HG02973 (cell line): Measurements from ENCODE around the gene STAT3.
"Not testable (repeated sequence)": the region's sequence is repeated elsewhere in the genome, so short reads cannot be mapped to it uniquely, and the experiment has no call there.

Experiments
- ATAC-seq: cut with Tn5 transposase; IDR thresholded peaks from one replicate; pipeline ENCODE4 v1.9.1; 2021; ENCODE audit warnings: moderate library complexity; ENCODE audit not compliant: unreplicated experiment

The STAT3 gene

DNA sequence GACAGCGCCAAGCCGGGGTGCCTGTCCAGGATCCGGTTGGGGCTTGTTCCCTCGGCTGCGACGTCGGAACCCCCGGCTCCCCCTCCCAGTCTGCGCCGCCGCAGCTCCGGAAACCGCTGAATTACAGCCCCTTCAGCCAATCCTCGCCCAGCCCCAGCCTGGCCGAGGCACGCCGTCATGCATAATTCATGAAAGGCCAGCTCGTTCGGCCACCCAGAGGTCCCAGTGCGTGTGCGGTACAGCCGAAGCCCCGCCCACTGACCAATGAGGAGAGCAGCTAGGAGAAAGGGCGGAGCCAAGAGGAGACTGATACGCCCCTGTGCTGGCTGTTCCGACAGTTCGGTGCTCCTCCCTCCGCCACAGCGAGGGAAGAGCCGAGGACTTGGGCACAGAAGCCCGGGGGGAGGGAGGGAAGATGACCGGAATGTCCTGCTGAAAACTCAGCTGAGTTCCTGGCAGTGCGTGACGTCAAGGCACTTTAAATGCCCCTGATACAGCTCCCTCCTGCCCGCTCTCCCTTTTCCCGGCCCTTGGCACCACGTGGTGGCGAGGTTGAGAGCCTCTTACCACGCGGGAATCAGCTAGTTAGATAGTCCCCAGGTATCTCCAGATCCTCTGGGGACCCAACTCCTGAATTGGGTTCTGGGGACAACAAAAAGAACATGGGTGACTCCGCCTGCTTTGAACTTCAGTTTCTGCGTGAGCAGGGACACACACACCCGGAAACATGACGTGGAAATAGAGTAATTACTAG, at the start of gene STAT3:
Gene STAT3, minus strand, starts transcription at position 62 of the 754 bp plus-strand sequence. CDS start 39,926 bp downstream, outside the sequence.
- peak; percentile 87 for ATAC-seq

DNA sequence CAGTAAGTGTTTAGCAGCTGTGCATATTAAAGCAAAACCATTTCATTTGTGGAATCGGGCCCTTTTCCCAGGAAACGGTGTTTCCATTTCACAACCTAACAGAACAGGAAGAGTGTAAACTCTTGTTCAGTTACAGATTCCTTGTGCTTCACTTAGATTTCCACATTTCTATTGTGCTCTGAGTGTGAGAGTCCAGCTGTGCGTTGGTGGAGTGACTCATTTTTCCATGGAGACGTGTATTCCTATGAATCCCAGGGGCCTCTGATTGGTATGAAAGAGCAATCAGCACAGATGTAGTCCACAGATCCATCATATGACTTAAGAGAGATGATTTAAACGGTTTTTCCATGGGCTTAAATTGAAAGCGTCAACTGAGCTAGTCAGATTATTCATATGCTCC, 48.1 kb upstream of the STAT3 start:
- ATAC-seq = no peak

DNA sequence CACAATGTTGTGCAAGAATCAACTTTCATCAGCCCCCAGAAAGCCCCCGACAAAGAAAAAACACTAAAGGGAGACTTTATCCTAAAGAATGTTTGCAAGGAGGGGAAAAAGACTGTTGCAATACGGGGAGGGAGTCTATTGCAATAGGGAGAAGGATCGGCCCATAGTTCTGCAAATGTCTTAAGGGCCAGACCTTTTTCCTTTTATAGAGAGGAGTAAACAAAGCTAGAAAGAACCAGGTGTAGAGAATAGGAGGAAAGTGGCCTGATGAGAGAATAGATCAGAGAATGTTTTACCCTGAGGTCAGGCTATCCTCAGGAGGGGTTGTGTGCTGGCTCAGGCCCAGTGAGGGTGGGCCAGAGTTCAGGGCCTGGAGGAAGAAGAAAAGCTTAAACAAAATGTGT, 43.5 kb upstream of the STAT3 start:
- no peak for ATAC-seq

DNA sequence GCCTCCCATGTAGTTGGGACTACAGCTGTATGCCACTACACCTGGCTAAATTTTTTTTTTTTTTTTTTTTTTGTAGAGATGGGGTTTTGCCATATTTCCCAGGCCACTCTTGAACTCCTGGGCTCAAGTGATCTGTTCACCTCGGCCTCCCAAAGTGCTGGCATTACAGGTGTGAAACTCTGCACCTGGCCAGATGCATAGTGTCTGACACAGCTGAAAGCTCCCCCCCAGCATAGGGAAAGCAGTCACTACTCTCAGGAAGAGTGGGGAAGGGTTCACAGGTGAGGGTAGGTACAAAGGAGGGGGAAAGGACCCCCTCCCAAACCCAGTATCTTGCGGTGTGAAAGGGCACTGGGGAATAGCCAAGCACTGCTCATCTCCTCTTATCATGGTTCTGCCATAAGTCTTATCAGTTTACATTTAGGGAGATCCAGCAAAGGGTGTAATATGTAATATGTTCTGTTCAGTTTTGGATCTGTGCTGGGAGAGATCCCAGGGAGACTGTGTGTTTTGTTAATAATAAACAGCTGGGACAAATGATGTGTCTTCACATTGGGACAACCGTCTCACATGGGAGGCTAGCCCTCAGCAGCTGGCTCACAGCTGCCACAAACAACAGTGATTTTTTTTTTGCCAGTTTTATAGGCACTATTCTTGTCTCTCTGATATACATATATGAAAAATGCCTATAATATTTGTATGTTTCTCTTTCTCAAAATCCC, 41.6 kb upstream of the STAT3 start:
- ATAC-seq = no peak

DNA sequence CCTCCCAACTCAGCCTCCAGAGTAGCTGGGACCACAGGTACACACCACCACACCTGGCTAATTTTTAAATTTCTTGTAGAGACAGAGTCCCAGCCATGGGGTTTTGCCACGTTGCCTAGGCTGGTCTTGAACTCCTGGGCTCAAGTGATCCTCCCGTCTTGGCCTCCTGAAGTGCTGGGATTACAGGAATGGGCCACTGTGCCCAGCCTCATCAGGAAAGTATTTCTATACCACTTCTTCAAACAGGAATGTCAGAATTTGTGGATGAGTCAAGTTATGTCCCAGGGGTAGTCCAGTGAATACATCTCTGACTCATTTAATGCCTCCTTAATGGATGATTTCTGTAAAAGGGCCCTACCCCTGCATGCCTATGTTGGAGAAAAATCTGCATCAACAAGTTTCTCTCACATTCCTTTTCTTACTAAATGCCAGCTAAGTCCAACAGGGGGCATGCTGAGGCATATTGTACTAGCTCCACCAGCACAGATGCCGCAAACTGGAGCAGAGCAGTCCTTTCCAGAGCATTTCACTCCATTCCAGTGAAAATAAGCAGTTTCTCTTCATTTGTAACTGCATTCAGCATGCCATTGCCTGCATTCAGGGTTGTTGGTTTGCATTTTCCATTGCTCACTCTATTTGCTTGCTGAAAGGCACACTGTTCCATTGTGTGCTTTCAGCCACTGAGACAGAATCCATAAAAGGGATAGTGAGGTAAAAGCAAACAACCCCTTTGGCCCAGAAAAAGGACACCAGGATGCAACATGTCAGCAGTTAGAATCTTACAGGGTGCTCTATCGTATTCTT, 40.1 kb upstream of the STAT3 start:
- no peak for ATAC-seq

DNA sequence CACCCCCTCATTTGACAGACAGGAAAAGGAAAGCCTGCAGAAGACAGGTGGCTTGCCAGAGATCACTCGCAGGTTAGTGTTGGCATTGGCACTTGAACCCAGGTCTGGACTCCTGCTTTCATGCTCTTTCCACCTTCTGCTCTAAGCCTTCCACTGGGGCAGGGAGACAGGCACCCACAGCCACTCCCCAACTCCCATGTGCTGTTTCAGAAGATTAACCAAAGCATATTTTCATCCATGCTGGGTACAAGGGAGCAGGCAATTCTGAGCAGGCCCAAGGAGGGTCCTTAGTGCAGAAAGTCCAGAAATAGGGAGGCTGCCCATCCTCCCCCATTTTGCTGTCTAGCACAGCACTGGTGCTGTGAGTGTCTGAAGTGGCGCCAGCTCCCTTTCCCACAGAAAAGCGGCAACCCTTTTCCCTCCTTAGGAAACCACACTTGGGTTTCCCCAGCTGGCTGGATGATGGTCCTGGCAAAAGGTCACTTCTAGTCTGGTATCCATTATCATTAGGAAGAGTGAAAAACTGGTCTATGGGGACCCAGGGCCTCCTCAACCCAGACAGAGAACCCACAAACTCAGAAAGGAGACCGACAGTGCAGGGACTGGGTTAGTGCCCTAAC, 36.9 kb upstream of the STAT3 start:
- no peak for ATAC-seq

DNA sequence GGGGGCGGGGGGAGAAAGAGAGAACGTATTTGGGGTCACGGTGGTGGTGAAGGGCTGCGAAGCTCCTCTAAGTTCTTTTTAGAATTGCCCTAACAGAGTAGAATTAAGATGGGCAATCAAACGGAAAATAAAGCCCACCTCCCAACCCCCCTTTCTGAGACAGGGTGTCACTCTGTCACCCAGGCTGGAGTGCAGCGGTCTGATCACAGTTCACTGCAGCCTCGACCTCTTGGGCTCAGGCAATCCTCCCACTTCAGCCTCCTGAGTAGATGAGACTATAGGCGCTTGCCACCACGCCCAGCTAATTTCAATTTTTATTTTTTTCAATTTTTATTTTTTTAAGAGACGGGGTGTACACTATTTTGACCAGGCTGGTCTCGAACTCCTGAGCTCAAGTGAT, 35.5 kb upstream of the STAT3 start:
- ATAC-seq = no peak

DNA sequence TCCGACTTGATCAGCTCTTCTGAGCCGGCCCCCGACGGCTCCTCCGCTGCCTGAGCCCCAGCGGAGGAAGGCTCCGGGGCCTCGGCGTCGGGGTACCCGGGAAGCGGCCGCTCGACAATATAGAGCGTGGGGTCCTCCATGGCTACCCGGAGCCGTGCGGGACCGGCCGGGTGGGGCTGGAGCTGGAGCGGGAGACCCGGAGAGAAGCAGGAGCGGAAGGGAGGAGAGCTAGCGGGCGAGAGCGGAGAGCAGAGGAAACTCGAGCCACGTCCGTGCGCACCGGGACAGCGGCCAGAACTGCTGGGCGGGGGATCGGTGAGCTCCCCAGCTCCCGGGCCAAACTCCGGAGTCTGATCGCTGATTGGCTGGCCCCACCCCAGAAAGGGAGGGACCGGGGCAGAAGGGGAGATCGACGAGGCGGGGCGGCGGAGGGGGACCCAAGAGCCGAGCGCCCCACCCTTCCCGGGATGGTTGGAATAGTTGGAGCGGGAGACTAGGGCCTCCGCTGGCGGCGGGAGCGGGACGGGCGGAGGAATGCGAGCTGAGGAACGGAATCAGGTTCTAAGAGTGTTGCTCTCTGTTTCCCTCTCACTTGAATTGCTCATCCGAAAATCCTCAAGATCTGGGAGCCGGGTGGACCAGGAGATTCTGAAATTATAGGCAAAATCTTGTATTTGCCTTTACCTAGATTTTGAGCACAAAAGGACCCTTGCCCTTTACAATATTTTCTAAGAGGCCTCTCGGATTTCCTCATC, 34.9 kb upstream of the STAT3 start, which contains the start of gene CAVIN1:
Gene CAVIN1, minus strand, starts transcription at position 299 of the 755 bp plus-strand sequence. Its CDS starts 159 bp downstream, at position 140.
- no peak for ATAC-seq

DNA sequence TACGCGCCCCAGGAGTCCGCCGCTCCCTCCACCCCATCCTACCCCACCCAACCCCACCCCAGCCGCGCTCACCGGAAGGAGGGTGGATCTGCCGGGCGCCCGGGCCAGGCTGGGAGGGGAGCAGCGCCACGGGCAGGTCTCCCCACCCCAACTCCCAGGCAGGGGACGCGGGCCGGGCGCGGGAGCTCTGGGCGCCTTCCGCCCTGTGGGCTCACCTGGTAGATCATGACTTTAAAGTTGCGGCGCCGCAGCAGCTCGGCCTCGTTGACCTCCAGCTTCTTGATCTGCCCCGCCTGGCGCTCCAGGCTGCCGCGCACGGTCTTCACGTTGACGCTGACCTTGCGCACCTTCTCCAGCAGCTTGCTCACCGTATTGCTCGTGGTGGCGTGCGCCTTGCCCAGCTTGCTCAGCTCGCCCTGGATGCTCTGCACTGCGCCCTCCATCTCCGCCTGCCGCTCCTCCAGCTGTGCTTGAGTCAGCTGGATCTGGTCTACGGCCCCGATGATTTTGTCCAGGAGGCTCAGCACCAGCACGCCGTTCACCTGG, 34.2 kb upstream of the STAT3 start:
- ATAC-seq = no peak

DNA sequence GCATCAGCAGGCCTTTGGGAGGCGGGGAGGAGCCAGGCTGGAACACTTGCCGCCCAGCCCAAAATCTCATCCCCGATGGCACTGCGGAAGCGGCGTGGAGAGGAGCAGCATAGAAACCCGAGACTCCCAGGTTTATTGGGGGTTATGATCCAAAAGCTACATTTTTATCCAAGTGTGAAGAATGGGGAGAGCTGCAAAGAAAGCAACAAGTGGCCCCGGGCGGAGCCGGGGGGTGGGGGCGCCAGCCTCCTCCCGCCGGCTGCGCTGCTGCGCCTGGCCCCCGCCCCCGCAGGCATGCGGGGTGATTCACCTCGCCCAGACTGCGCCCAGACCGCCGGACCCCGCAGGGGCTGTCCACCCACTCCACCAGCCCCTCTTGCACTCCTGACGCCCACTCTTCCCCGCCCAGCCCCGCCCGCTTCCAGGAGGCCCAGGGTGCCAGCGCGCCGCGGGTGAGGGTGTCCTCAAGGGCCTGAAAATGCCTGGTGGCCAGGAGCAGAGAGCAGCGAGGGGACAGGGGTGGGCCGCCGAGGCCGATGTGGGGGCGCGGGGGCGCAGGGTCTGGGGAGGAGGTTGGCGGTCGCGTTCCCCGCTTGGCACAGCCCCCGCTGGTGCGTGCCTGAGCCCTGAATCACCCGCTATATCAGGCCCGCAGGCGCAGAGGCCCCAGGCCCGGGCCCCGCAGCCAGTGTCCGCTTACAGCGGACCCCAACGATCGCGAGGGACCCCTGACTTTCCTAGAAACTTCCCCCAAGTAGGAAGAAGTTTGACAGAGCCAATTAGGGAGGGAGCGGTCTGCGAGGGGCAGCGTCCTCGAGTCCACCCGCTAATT, 33.5 kb upstream of the STAT3 start:
- no peak for ATAC-seq

DNA sequence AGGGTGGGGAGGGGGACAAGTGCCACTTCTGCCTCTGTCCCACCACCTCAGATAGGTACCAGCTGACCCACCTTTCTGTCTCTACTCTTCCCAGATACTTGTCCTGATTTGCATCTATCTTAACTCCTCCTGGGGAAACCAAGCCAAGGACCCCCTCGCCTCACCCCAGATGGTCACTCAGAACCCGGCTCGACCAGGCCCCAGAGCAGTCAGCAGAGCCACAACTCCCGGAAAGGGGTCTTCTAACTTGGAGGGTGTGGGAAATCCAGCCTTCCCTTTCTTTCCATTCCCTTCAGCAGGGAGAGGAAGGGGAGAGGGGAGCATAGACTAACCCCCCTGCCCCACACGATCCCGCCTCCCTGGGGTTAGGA, 32.9 kb upstream of the STAT3 start:
- ATAC-seq = no peak

DNA sequence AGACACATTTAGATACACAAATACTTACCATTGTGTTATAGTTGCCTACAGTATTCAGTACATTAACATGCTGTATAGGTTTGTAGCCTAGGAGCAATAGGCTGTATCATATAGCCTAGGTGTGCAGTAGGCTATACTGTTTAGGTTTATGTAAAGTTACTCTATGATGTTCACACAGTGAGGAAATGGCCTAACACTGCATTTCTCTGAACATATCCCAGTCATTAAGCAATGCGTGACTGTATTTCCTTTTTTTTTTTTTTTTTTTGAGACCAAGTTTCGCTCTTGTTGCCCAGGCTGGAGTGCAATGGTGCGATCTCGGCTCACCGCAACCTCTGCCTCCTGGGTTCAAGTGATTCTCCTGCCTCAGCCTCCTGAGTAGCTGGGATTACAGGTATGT, 29.7 kb upstream of the STAT3 start:
- not testable (repeated sequence) for ATAC-seq

DNA sequence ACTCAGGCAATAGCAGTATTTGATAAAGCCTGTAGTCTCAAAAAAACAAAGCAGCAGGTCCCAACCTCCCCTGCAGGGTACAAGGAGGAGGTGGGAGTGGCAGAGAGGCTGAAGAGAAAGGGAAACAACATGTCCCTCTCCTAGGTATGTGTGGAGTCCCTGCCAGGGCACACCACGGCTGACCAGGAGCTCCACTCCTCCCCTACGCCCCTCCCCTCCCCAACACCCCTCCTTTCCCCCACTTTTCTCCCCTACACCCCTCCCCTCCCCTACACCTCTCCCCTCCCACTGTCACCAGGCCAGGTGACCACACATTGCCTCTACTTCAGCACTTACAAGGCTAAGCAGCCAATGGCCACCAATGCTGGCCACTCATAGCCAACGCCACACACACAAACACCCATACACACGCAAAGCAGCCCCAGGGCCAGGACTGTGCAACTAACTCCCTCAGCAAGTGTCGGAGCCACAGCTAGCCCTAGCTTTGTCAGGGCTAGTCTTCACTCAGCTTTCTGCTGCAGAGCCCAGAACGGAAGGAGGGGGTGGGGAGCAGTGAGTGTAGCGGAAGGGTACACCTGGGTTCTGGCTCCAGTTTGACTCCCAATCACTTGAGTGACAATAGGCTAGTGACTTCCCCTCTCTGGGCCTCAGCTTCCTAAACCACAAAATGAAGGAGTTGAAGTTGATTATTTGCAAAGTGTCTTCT, 26.6 kb upstream of the STAT3 start:
- no peak for ATAC-seq

DNA sequence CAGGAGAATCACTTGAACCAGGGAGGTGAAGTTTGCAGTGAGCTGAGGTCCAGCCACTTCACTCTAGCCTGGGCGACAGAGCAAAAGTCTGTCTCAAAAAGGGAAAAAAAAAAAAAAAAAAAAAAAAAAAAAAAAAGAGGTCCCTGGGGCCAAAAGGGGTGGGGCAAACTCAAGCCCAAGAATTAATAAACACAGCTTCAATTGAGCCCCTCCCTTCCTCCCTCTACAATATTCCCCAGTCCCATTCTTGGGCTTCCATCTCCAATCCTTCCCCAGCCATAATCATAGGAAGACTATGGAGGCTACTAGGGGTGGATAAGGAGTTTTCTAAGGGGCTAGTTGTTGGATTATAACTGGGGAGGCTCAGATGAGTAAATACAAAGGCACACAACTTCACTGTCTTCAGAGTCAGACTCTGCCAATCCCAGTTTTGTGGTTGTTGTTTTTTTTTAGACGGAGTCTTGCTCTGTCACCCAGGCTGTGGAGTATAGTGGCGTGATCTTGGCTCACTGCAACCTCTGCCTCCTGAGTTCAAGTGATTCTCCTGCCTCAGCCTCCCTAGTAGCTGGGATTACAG, 25.3 kb upstream of the STAT3 start:
- no peak for ATAC-seq

DNA sequence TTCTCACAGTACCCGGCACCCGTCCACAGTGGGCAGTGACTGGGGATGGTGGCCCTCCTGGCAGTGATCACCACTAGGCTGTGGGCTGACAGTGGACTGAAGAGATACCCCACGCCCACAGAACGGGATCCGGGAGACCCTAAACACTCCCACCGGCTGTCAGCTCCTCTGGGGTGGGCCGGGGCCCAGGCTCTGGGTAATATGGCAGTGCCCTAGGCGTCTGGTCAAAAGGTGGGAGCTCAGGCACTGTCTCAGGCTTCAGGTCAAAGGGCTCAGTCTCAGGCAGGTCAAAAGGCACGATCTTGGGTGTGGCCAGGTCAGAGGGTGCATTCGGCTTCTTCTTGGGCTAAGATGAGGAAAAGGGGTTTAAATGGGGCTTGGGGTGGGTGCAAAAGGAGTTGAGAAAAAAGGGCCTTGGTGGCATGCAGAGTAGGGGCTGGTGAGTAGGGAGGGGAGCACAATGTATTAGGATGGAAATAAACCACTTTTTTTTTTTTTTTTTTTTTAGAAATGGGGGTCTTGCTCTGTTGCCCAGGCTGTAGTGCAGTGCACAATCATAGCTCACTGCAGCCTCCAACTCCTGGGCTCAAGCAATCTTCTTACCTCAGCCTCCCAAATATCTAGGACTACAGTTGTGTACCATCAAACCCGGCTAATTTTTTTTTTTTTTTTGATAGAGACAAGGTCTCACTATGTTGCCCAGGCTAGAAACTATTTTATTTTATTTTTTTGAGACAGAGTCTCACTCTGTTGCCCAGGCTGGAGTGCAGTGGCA, 23.9 kb upstream of the STAT3 start:
- ATAC-seq = no peak

DNA sequence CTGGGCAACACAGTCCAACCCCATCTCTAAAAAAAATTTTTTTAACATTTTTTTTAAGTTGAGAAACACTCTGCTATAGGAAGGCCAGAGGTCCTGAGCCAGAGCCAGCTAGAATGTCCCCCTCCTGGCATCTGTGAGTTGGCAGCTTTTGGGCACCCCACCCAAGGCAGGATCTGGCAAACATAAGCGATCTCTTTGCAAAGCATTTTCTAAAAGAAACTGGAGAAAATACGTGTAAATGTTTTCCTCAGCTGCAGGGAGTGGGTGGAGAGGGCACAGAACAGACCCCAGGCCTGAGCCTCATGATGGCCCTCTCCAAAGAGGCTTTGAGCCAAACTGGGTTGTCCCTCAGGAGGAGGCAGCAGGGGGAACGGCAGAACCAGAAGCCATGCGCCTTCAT, 23.1 kb upstream of the STAT3 start:
- no peak for ATAC-seq

DNA sequence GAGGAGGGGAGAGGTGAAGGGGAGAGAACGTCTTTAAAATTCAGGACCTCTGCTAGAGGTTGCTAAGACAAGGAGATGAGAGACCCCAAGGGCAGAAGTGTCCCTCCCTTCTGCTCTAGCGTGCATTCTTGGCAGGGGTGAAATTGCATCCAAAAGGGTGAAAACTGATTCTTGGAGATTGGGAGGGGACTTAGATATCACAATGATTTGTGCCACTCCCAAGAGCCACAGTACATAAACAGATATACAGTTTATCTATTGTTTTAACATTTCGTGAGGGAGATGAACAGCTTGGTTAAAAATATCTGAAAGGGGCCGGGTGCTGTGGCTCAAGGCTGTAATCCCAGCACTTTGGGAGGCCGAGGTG, 22.1 kb upstream of the STAT3 start:
- ATAC-seq = no peak
